Measurements from ENCODE around the gene VPS13D. TPM values are rescaled to one million over a fixed set of nuclear protein-coding genes. Genes with fewer than 3 reads are reported as not detected.

VPS13D gene
- total RNA-seq, 1 experiment from 2014 or later, result 20.2 TPM

DNA sequence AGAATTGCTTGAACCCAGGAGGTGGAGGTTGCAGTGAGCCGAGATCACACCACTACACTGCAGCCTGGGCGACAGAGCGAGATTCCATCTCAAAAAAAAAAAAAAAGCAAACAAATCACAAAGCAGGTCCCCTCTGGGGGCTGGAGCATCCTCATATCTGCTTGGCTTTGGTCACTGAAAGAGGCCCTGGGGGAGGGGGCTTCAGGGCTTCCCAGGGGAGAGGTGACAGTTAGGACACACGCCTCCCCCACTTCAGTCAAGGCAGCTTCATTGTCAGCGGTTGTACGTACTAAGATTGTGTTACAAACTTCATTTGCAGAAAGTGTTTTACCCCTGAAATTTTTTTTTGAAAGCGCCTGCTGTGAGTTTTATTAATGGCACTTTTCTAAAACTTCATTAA, 257.7 kb downstream of the VPS13D start:
- no peak overlapping the region for H4K5ac ChIP-seq (ENCODE audit: insufficient read length, low read depth, low read length)

More for the DNA sequence above, 257.7 kb downstream of the VPS13D start:
- H3K4me3 Mint-ChIP-seq, result no peak overlapping the region
- peaks cover 2% of the 10 kb centered on the region for H4K20me1 ChIP-seq (ENCODE audit: control insufficient read depth, insufficient read depth, insufficient read length)
- no peaks in the 10 kb centered on the region for H3K4me1 ChIP-seq (ENCODE audit: insufficient read depth, low read length)
- H2BK15ac ChIP-seq (ENCODE audit: low read depth, low read length), result no peak overlapping the region
- no peak overlapping the region for H2AFZ ChIP-seq (ENCODE audit: low read length)
- H3K23me2 ChIP-seq (ENCODE audit: insufficient read length, low read depth, low read length, poor library complexity, severe bottlenecking), result no peaks in the 10 kb centered on the region
- WGBS (ENCODE audit: extremely low coverage, insufficient read length, low lambda C conversion rate), result no CpG with 5 or more reads among the region's 7 CpGs
- H3K27ac ChIP-seq (ENCODE audit: insufficient read length, low read depth, low read length), result no peak overlapping the region
- H3K23ac ChIP-seq (ENCODE audit: insufficient read length, low read depth, low read length), result no peak overlapping the region
- H4K91ac ChIP-seq (ENCODE audit: insufficient read length, low read depth, low read length), result no peak overlapping the region
- no peaks in the 10 kb centered on the region for H3K27me3 ChIP-seq (ENCODE audit: insufficient read depth, low read length)
- H2BK120ac ChIP-seq (ENCODE audit: low read depth, low read length, poor library complexity, severe bottlenecking), result no peak overlapping the region
- H3K27me3 Mint-ChIP-seq (ENCODE audit: low read depth), result no peaks in the 10 kb centered on the region; the same call in 1 of the 2 replicates
- peaks cover 26 to 40% (median 31%) of the 10 kb centered on the region in 3 experiments for H3K36me3 Mint-ChIP-seq (ENCODE audit: insufficient read depth in 1 of 3, low read depth in 3 of 3)
- H3K4ac ChIP-seq (ENCODE audit: low read depth, low read length), result no peak overlapping the region
- H3K79me2 ChIP-seq (ENCODE audit: insufficient read depth, low read length), result no peaks in the 10 kb centered on the region
- no peak overlapping the region for H3K14ac ChIP-seq (ENCODE audit: insufficient read depth, low read length)
- H4K8ac ChIP-seq (replicated peaks; ENCODE audit: insufficient read length, low read depth, low read length), result no peak overlapping the region
- H3K4me2 ChIP-seq (ENCODE audit: insufficient read depth, insufficient read length, low read length), result no peak overlapping the region
- no peak for TF ChIP-seq CTCF (conservative IDR thresholded peaks at IDR 0.05)
- H3K18ac ChIP-seq (ENCODE audit: insufficient read length, low read depth, low read length), result no peak overlapping the region
- no peak overlapping the region for H3K56ac ChIP-seq (ENCODE audit: insufficient read length, low read depth, low read length)
- H3K27ac Mint-ChIP-seq, result no peak overlapping the region
- DNase-seq, result no peak
- H3K9me3 Mint-ChIP-seq, result peaks cover 26 to 30% of the 10 kb centered on the region in 2 experiments; a peak in 4 of 5 replicates
- no peak overlapping the region for H3K9ac ChIP-seq (ENCODE audit: extremely low read depth, insufficient read length, low read length)
- no peak overlapping the region for H3T11ph ChIP-seq (ENCODE audit: low read length)
- peaks cover 29% of the 10 kb centered on the region for H3K9me3 ChIP-seq (ENCODE audit: control insufficient read depth, low read depth, low read length)
- no peaks in the 10 kb centered on the region for H3K79me1 ChIP-seq (ENCODE audit: insufficient read depth, low read depth, low read length, poor library complexity, severe bottlenecking)
- no peak overlapping the region for H2BK12ac ChIP-seq (ENCODE audit: insufficient read length, low read depth, low read length)
- no peak overlapping the region for H2BK20ac ChIP-seq (ENCODE audit: low read depth, low read length, poor library complexity, severe bottlenecking)
- H2BK5ac ChIP-seq (ENCODE audit: insufficient read length, low read length), result no peak overlapping the region
- peaks cover 5 to 6% of the 10 kb centered on the region in 2 experiments; a peak in 3 of 4 replicates for H3K4me1 Mint-ChIP-seq
- H2AK5ac ChIP-seq (ENCODE audit: insufficient read length, low read length), result no peak overlapping the region

Measured in H9 (cell line).